OCI-LY3 (cell line): ENCODE results near the gene ERC2.

ENCODE experiments used
- H2AFZ ChIP-seq: fragments of 200-600, 300-600 bp; shearing (Covaris generic); 2 replicates; pipeline ENCODE4 v1.6.0; 2014; ENCODE audit warnings: antibody characterized with exemption, low read depth, low read length
- H3K27ac ChIP-seq: fragments of 200-600, 300-600 bp; sonication (generic); 2 replicates; pipeline ENCODE4 v1.5.1; 2014; ENCODE audit warnings: mild to moderate bottlenecking, low read length, moderate library complexity, mixed read lengths
- H3K27me3 ChIP-seq: fragments of 200-600, 300-600 bp; sonication (generic); 2 replicates; pipeline ENCODE4 v1.6.1; 2014; ENCODE audit warnings: low read depth, low read length, mixed read lengths
- H3K36me3 ChIP-seq: fragments of 200-600, 300-600 bp; sonication (generic); replicated peaks from 2 replicates; pipeline ENCODE3; 2014; ENCODE audit warnings: low read depth, low read length, mixed read lengths
- H3K4me1 ChIP-seq: fragments of 300-600, 200-600 bp; sonication (generic); 2 replicates; pipeline ENCODE4 v1.6.1; 2014; ENCODE audit warnings: low read length, mixed read lengths
- H3K4me2 ChIP-seq: fragments of 200-600, 300-600 bp; sonication (generic); 2 replicates; pipeline ENCODE4 v1.6.1; 2014; ENCODE audit warnings: low read length, mixed read lengths
- H3K4me3 ChIP-seq: fragments of 300-600, 200-600 bp; sonication (generic); 2 replicates; pipeline ENCODE4 v1.5.1; 2014; ENCODE audit warnings: antibody characterized with exemption, mild to moderate bottlenecking, low read length, moderate library complexity
- H3K79me2 ChIP-seq: fragments of 300-600, 200-600 bp; shearing (Covaris generic); 2 replicates; pipeline ENCODE4 v1.6.1; 2014; ENCODE audit warnings: mild to moderate bottlenecking, low read length, mixed read lengths
- H3K9ac ChIP-seq: fragments of 300-600, 200-600 bp; shearing (Covaris generic); 2 replicates; pipeline ENCODE4 v1.6.0; 2014; ENCODE audit warnings: mild to moderate bottlenecking, low read length, moderate library complexity
- H3K9me3 ChIP-seq: fragments of 200-600, 300-600 bp; shearing (Covaris generic); 2 replicates; pipeline ENCODE4 v1.6.1; 2014; ENCODE audit warnings: low read length, mixed read lengths; ENCODE audit not compliant: insufficient read depth
- H4K20me1 ChIP-seq: fragments of 200-600, 300-600 bp; sonication (generic); 2 replicates; pipeline ENCODE4 v1.6.1; 2016; ENCODE audit warnings: low read length, mixed read lengths; ENCODE audit not compliant: insufficient read depth
- EZH2phosphoT487 ChIP-seq: fragments of 200-600 bp; shearing (Covaris generic); IDR thresholded peaks from 2 replicates; pipeline ENCODE4 v1.6.1; 2018; ENCODE audit warnings: antibody characterized with exemption, mixed run types, low read depth
- TF ChIP-seq, protein P1 (sequence below): fragments of 200-600, 300-600 bp; sonication (generic); IDR thresholded peaks from 2 replicates; pipeline ENCODE4 v1.5.1; 2014; ENCODE audit warnings: antibody characterized with exemption, low read length, low read depth

The ERC2 gene

DNA sequence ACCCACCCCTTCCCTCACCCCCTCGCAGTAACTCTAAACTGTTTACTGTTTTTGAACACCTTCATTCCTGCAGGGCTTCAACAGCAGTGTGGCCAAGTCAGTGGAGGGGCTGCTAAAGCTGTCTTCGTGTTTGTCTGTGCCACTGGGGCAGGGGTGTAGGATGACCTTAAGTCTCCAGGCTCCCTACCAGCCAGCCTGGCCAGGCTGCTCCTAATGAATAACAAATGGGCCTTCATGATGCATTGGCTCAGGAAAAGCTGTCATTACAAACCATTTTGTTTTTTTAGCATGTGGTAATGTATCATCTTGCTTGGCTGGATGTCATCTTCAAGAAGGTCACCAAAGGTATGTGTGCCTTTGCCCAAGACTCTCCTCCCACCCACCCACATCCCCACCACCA is 609.0 kb downstream of the ERC2 start:
- TF ChIP-seq EZH2phosphoT487: no peak
- TF ChIP-seq, protein P1, sequence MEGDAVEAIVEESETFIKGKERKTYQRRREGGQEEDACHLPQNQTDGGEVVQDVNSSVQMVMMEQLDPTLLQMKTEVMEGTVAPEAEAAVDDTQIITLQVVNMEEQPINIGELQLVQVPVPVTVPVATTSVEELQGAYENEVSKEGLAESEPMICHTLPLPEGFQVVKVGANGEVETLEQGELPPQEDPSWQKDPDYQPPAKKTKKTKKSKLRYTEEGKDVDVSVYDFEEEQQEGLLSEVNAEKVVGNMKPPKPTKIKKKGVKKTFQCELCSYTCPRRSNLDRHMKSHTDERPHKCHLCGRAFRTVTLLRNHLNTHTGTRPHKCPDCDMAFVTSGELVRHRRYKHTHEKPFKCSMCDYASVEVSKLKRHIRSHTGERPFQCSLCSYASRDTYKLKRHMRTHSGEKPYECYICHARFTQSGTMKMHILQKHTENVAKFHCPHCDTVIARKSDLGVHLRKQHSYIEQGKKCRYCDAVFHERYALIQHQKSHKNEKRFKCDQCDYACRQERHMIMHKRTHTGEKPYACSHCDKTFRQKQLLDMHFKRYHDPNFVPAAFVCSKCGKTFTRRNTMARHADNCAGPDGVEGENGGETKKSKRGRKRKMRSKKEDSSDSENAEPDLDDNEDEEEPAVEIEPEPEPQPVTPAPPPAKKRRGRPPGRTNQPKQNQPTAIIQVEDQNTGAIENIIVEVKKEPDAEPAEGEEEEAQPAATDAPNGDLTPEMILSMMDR: no peak
- Histone ChIP-seq H3K4me3 (no peak overlapping the region), H2AFZ (no peak overlapping the region), H3K4me2 (no peak overlapping the region), H3K27ac (no peak overlapping the region), H3K27me3 (no peaks in the 10 kb centered on the region), H3K36me3 (no peaks in the 10 kb centered on the region), H3K4me1 (peaks cover 11% of the 10 kb centered on the region), H4K20me1 (no peaks in the 10 kb centered on the region), H3K9ac (no peak overlapping the region), H3K9me3 (no peaks in the 10 kb centered on the region), H3K79me2 (no peaks in the 10 kb centered on the region)

DNA sequence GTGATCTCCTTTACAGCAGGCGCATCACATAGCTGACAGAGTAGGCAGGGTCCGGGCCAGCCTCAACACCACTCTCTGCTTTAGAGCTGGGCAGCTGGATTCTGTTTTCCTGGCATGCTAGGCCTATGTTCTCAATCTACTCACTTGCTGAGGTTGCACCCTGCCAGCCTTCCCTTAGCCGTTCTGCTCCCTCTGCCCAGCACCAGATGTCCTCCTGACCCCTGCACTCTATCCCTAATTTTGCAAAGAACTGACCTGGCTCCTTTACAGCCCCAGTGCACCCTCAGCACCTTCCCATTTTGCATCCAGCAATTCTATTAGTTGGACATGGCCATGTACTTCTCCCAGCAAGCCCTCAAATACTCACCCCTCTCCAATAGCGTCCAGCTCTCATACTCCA is 609.5 kb downstream of the ERC2 start:
- no peaks in the 10 kb centered on the region for H3K36me3 ChIP-seq
- no peaks in the 10 kb centered on the region for H3K9me3 ChIP-seq
- H3K27me3 ChIP-seq: no peaks in the 10 kb centered on the region
- H3K4me2 ChIP-seq: no peak overlapping the region
- H4K20me1 ChIP-seq: no peaks in the 10 kb centered on the region
- no peak overlapping the region for H3K27ac ChIP-seq
- H2AFZ ChIP-seq: no peak overlapping the region
- H3K79me2 ChIP-seq: no peaks in the 10 kb centered on the region
- H3K9ac ChIP-seq: no peak overlapping the region
- TF ChIP-seq, protein P1: no peak
- no peak for TF ChIP-seq EZH2phosphoT487
- H3K4me1 ChIP-seq: peaks cover 10% of the 10 kb centered on the region
- no peak overlapping the region for H3K4me3 ChIP-seq

DNA sequence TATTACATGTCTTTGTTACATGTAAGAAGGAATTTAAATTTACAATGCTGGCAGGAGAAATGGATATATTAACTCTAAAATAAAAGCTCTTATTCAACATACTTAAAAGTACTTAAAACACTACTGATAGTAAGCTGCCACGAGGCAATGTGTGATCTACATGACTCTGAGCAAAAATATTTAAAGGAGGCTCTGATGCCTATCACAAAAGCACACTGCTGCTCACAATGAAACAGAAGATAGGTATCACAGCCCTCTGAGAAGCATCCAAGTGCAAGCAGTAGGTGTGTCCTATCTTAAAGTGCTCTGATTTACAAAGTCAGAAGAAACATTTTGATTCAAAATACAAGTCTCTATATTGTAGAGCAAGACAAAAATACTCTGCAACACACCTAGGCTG is 610.0 kb downstream of the ERC2 start:
- no peak overlapping the region for H2AFZ ChIP-seq
- H3K4me1 ChIP-seq: peaks cover 12% of the 10 kb centered on the region
- H3K27me3 ChIP-seq: no peaks in the 10 kb centered on the region
- no peak overlapping the region for H3K9ac ChIP-seq
- no peaks in the 10 kb centered on the region for H3K9me3 ChIP-seq
- no peak overlapping the region for H3K4me3 ChIP-seq
- H3K36me3 ChIP-seq: no peaks in the 10 kb centered on the region
- no peaks in the 10 kb centered on the region for H3K79me2 ChIP-seq
- TF ChIP-seq, protein P1: no peak
- TF ChIP-seq EZH2phosphoT487: no peak
- no peak overlapping the region for H3K4me2 ChIP-seq
- H4K20me1 ChIP-seq: no peaks in the 10 kb centered on the region
- H3K27ac ChIP-seq: no peak overlapping the region

DNA sequence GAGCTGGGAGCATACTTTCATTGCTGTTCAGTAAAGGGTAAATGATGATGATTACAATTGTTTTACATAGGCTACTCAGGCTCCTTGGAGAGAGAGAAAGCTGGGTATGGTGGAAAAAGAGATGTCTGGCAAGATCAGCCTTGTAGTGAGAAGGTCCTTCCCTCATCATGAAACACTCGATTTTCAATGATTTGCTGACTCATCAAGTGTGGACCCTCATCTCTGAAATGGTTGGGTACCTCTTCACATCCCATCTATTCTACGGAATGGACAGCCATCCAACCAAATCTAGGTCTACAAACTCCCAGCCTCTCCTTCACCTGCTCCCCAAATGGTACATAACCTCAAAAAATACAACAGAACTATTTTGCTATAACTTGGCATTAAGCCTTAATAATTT is 610.6 kb downstream of the ERC2 start:
- H3K4me3 ChIP-seq: no peak overlapping the region
- no peak overlapping the region for H3K4me2 ChIP-seq
- no peak overlapping the region for H2AFZ ChIP-seq
- H3K79me2 ChIP-seq: no peaks in the 10 kb centered on the region
- no peaks in the 10 kb centered on the region for H4K20me1 ChIP-seq
- no peaks in the 10 kb centered on the region for H3K9me3 ChIP-seq
- H3K4me1 ChIP-seq: peaks cover 19% of the 10 kb centered on the region
- no peaks in the 10 kb centered on the region for H3K36me3 ChIP-seq
- H3K27me3 ChIP-seq: no peaks in the 10 kb centered on the region
- no peak overlapping the region for H3K9ac ChIP-seq
- no peak overlapping the region for H3K27ac ChIP-seq
- TF ChIP-seq, protein P1: no peak
- TF ChIP-seq EZH2phosphoT487: no peak
